Measurements from ENCODE around the gene POPDC2.

DNA sequence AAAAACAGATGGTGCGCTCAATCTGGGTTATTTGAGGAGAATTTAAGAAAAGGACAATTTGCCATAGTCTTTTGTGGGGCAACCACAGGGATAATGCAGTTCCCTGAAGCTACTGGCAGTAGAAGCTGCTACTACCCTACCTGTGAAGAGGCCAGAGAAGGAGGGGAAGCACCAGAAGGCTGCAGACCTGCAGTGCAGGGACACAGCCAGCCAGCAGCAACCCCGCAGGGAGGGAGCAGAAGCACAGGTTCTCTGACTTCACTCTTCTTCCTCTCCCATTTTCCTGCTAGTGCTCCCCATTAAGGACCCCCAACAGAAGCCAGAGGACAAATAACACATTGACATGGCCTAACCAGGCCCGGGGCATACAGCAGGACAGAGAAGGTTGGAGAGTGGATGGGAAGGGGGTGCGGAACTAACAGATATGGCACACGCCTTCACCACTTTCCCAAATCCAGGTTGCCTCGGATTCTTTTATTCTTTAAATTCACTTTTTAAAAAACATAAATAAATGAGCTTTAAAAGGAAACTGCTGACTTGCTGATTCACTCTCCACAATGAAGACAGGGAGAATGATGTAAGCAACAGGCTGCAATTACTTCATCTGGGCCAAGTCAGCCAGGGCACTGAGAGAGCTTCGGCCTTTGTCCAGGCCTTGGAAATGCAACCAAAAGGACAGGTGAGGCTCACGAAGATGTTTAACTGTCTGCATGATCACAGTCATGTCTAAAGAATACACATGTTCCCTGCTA is 30.1 kb downstream of the POPDC2 start:
- TF ChIP-seq, protein P1, sequence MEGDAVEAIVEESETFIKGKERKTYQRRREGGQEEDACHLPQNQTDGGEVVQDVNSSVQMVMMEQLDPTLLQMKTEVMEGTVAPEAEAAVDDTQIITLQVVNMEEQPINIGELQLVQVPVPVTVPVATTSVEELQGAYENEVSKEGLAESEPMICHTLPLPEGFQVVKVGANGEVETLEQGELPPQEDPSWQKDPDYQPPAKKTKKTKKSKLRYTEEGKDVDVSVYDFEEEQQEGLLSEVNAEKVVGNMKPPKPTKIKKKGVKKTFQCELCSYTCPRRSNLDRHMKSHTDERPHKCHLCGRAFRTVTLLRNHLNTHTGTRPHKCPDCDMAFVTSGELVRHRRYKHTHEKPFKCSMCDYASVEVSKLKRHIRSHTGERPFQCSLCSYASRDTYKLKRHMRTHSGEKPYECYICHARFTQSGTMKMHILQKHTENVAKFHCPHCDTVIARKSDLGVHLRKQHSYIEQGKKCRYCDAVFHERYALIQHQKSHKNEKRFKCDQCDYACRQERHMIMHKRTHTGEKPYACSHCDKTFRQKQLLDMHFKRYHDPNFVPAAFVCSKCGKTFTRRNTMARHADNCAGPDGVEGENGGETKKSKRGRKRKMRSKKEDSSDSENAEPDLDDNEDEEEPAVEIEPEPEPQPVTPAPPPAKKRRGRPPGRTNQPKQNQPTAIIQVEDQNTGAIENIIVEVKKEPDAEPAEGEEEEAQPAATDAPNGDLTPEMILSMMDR (IDR thresholded peaks at IDR 0.05; ENCODE audit: borderline replicate concordance, extremely low read depth, low read length, poor library complexity, severe bottlenecking) = no peak
- TF ChIP-seq EZH2 (IDR thresholded peaks at IDR 0.05; ENCODE audit: borderline replicate concordance, low read depth, low read length, severe bottlenecking) = no peak
